HEK293T (cell line): ENCODE data around the gene TAS2R5.

Source experiments
- PKNOX1 ChIP-seq: fragments of 450-650 bp; IDR thresholded peaks from 2 replicates; pipeline ENCODE4 v1.6.1; 2016
- TARDBP ChIP-seq: fragments of 450-650 bp; IDR thresholded peaks from 2 replicates; pipeline ENCODE4 v1.6.1; 2016

DNA sequence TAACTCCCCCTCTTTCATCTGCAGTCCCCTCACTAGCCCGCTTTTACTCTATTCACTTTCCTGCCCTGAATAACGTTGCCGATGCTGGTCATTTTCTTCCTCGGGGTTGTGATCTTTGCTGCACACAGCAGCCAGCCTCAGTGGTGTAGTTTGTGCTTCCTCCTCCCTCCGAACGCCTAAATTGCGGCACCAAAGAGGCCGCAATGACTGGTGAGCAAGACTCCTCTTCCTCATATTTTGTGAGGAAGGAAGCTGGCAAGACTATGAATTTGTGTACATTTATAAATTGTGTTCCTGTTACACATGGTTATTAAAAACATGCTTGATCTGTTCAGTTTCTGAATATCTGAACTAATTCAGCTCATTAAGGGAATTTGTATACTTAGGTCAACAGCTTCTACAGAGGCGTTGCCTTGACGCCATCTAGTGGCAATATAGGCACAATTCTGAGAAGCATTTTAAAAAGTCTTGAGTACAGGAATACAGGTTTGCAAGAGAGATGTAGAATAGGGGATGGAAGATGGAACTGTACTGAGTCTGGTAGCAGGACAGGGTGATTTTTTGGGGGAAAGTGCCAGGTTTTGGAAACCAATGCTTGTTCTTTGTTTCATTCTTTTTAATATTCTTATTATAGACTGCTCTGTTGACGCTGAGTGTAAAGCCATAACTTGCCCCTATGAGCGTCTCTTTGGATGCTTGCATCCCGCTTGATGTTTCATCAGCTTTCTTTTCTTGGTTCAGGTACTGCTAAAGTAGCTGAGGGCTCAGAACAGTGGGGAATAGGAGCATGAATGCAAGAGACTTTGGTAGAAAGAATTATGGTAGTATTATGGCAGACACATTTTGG, 4.1 kb upstream of the TAS2R5 start:
- no peak for TF ChIP-seq PKNOX1
- TF ChIP-seq TARDBP: no peak
